GM06990 (cell line): Measurements from ENCODE around the gene DVL2.

Experiments used
- DNase-seq: peaks from one replicate; pipeline ENCODE4 v3.0.0-alpha.2; 2011; ENCODE audit not compliant: insufficient read length; ENCODE audit errors: extremely low read depth
- H3K27me3 ChIP-seq: replicated peaks from 2 replicates; pipeline ENCODE4 v1.6.0; 2011; ENCODE audit warnings: low read length; ENCODE audit not compliant: control insufficient read depth, insufficient read depth
- H3K36me3 ChIP-seq: 2 replicates; pipeline ENCODE4 v1.5.1; 2011; ENCODE audit warnings: low read length; ENCODE audit not compliant: control insufficient read depth, insufficient read depth
- H3K4me3 ChIP-seq: replicated peaks from 2 replicates; pipeline ENCODE4 v1.5.1; 2011; ENCODE audit warnings: low read depth, mild to moderate bottlenecking, control low read depth, low read length
- TF ChIP-seq, protein P1 (sequence below): IDR thresholded peaks from 2 replicates; pipeline ENCODE4 v1.5.1; 2011; ENCODE audit warnings: low read length, control low read depth, mild to moderate bottlenecking, inconsistent platforms; ENCODE audit not compliant: insufficient read depth, poor library complexity, severe bottlenecking

DVL2 gene

DNA sequence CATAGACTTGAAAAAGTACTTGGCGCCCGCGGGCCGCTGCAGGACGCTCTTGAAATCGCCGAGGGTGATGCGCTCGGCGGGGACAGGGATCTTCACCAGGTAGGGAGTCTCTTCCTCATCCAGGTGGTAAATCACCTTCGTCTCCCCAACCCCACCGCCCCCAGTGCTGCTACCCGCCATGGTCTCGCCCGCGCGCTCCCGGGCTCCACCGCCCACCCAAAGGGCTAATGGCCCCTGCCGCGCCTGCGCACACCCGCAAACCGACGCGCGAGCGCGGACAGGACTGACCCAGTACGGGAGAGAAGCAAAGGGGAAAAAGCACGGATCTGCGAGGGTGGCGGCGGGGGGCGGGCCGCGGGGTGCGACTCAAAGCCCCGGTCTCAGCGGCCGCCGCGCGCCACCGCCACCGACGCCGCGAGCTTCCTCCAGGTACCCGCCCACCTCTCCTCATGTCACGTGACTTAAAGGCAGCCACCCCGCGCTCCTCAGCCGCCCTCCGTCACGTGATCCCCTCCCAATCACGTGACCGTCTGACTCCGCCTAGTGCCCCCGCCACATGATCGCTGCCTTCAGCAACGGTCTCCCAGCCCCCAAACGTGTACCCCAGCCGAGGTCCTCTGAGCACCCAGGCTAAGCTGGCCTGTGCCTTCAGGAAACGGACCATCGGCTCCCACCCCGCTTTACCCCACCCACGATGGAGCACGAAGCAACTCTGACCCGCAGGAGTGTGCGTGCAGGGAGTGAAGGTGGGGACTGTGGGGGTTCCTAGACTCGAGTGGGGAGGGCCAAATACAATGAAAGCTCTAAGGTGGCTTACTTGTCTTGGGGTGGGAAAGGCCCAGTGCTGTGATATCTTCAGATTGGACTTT lies at the start of gene DVL2:
DVL2 (minus strand) TSS at position 435 of the 869 bp plus-strand sequence; CDS start at position 180, 255 bp downstream.
- H3K27me3 ChIP-seq = no peaks in the 10 kb centered on the region
- H3K36me3 ChIP-seq = peaks cover 28% of the 10 kb centered on the region
- peak; percentile 92 for DNase-seq
- H3K4me3 ChIP-seq = peak within 1 kb of the TSS; percentile 65
- TF ChIP-seq, protein P1, sequence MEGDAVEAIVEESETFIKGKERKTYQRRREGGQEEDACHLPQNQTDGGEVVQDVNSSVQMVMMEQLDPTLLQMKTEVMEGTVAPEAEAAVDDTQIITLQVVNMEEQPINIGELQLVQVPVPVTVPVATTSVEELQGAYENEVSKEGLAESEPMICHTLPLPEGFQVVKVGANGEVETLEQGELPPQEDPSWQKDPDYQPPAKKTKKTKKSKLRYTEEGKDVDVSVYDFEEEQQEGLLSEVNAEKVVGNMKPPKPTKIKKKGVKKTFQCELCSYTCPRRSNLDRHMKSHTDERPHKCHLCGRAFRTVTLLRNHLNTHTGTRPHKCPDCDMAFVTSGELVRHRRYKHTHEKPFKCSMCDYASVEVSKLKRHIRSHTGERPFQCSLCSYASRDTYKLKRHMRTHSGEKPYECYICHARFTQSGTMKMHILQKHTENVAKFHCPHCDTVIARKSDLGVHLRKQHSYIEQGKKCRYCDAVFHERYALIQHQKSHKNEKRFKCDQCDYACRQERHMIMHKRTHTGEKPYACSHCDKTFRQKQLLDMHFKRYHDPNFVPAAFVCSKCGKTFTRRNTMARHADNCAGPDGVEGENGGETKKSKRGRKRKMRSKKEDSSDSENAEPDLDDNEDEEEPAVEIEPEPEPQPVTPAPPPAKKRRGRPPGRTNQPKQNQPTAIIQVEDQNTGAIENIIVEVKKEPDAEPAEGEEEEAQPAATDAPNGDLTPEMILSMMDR = no peak

DNA sequence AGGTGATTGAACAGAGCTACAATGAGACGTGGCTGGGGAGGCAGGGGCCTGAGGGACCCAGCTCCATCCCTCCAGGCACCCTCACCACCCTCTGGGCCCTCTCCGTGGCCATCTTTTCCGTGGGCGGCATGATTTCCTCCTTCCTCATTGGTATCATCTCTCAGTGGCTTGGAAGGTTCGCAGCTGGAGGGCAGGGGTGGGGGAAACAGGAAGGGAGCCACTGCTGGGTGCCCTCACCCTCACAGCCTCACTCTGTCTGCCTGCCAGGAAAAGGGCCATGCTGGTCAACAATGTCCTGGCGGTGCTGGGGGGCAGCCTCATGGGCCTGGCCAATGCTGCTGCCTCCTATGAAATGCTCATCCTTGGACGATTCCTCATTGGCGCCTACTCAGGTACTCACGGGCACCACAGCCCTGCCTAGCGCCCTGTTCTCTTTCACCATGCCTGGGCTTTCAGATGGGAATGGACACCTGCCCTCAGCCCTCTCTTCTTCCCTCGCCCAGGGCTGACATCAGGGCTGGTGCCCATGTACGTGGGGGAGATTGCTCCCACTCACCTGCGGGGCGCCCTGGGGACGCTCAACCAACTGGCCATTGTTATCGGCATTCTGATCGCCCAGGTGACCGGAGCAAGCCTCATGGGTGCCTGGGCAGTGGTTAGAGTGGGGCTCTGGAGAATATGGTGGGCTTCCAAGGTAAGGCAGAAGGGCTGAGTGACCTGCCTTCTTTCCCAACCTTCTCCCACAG lies 49.3 kb upstream of the DVL2 start:
- TF ChIP-seq, protein P1 = no peak
- no peak overlapping the region for H3K4me3 ChIP-seq
- no peaks in the 10 kb centered on the region; the same call in 1 of the 2 replicates for H3K27me3 ChIP-seq
- no peaks in the 10 kb centered on the region for H3K36me3 ChIP-seq
- DNase-seq = no peak

DNA sequence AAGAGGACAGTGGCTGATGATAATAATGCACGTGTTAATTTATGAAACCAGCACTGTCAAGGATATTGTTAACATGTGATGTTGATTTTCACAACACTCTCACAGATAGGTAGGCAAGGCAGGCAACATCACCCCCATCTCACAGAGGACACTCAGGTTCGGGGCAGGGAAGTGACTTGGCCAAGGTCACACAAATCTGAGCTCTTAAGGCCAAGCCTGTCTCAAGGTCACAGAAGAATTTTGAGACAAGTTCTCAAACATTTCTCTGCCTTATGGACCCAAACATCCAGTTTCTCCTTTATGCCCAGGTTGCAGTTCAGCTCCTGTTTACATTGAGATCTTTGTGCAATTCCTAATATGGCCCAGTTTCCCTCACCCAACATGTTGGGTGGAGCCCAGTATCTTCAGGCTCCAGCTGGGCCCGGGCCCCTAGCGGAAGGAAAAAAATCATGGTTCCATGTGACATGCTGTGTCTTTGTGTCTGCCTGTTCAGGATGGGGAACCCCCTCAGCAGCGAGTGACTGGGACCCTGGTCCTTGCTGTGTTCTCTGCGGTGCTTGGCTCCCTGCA lies 48.5 kb upstream of the DVL2 start:
- H3K36me3 ChIP-seq = no peaks in the 10 kb centered on the region
- TF ChIP-seq, protein P1 = peak; percentile 11
- no peak for DNase-seq
- H3K27me3 ChIP-seq = no peaks in the 10 kb centered on the region
- no peak overlapping the region for H3K4me3 ChIP-seq

DNA sequence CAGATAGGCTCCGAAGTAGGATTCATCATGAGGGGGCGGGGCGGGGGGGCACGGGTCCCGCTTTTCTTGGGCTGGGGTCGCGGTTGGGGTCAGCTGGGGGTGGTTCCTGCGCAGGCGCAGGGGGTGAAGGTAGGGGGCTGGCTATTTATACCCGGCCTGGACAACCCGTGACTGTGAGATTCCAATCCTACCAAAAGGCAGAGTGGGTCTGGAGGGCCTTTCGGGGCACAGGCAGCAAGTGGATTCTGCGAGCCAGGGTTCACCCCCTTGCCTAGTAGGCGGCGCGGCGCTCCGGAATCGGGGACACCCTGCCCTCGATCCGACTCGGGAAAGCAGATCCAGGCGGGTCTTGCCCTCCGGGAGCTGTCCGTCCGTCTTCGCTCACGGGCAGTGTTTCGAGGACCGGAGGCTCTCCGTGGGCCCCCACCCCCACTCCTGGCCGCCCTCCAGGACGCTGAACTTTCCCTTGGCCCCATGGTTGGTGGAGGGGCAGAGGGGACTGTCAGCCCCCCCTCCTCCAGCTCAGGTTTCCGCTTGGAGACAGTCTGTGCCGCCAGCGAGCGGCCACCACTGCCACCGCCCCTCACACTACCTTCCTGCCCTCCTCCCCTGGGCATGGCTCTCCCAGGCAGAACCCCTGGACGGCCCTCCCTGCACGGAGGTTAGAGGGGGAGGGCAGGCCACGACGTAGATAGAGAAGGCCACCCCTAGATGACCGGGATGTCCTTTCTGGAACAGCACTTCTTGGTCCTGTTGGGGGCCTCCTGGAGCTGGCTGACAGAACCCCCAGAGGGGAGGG lies 47.8 kb upstream of the DVL2 start:
- no peak for DNase-seq
- Histone ChIP-seq H3K36me3 (no peaks in the 10 kb centered on the region), H3K27me3 (no peaks in the 10 kb centered on the region), H3K4me3 (peak overlapping the region; percentile 58)
- TF ChIP-seq, protein P1 = no peak
